Heart left ventricle (tissue), 13 donors: ENCODE data around the gene MICU1.

Experiments used
- CTCF ChIP-seq, 12 donors: fragments of 200-600 bp; sonication (generic) in 4 of 12; IDR thresholded peaks; one replicate each; pipeline versions ENCODE4 v1.5.0 to v1.8.0; 2018 to 2022; ENCODE audit warnings: antibody characterized with exemption in 12 of 12, mild to moderate bottlenecking in 5 of 12
- POLR2A ChIP-seq, 2 donors: fragments of 450-650 bp; IDR thresholded peaks; one replicate each; pipeline ENCODE4 v1.6.1; 2017; ENCODE audit warnings: antibody characterized with exemption in 2 of 2, mild to moderate bottlenecking in 2 of 2, moderate library complexity in 2 of 2
- donor health status: ischemic (EF 13 %, LVEDD 7.1; RV severe dilation, severe dysfunction).
- donor health status: DM: no; HTN: yes; CAD: no.
- donor health status: DM: no; HTN: no; CAD: no.
- donor health status: ischemic (EF 25% LVEDD 6.9; RV normal size, moderate dysfunction).
- donor health status: ischemic (EF 25% LVEDD 5.7; RV mildly dilated, moderate dysfunction).
- donor health status: ischemic (EF 35%, LVEDD 5.7; RV mildly dilated, moderate dysfunction).
- donor health status: nonischemic (EF 11% LVEDD 7.7; RV severe dilation, severe dysfunction).
- donor health status: DM: yes; HTN: yes; CAD: no.
- donor health status: PGD.
- donor health status: ischemic (EF 29% LVEDD 5.4; RV normal size, mild dysfunction).
- donor health status: nonischemic (EF 23%, LVEDD 6.1; RV moderate dilation, normal function).

DNA sequence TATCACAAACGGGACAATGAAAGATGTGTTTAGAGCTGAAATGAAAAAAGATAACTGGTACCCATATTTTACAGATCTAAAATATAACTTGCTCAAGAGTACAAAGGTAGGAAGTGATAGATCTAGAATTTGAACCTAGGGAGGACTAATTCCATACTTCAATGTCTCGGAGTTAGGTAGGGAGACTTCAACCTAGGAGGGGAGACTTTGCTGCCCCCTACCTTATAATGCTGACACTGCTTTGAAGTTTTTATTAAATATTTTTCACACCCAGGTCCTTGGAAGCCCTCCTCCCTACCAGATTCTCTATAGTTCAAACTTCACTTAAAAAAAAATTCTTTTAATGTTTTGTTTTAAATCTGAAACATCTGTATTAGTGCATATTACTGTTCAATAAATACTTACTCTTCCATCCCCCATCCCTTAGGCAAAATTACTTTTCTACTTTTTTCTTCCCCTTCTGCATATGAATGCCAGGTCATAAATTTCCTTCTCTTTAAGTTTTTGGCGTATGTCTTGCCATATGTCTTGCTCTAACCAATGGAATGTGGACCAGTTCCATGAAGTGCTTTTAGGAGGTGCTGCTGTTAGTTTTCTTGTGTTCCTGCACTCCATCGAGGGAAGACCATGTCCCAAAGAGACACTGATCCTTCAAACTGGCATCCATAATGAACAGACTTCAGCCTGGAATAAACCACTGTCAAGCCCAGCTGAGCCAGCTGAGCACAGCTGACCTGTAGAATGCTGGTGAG lies 57.8 kb downstream of the MICU1 start:
- TF ChIP-seq CTCF (IDR thresholded peaks at IDR 0.05) (peak in 9 of 12 donors; percentile 8 to 46 (median 31)), POLR2A (IDR thresholded peaks at IDR 0.05) (no peak)
